DOHH2 (cell line): ENCODE results near the gene RASGRP3.

Experiments used
- H3F3A ChIP-seq: fragments of 200-600 bp; sonication (generic), shearing (Covaris generic); 2 replicates; pipeline ENCODE4 v1.6.0; 2016; ENCODE audit warnings: antibody characterized with exemption, mild to moderate bottlenecking; ENCODE audit not compliant: control insufficient read depth, insufficient read depth
- H3K27ac ChIP-seq: fragments of 200-600 bp; sonication (generic); 2 replicates; pipeline ENCODE4 v1.5.1; 2014; ENCODE audit warnings: low read depth, mild to moderate bottlenecking, low read length, moderate library complexity
- H3K27me3 ChIP-seq: fragments of 200-600 bp; sonication (generic); 2 replicates; pipeline ENCODE4 v1.6.1; 2014; ENCODE audit warnings: mild to moderate bottlenecking, low read length, mixed read lengths; ENCODE audit not compliant: control insufficient read depth
- H3K36me3 ChIP-seq: fragments of 200-600 bp; sonication (generic); 2 replicates; pipeline ENCODE4 v1.6.1; 2014; ENCODE audit warnings: mild to moderate bottlenecking, low read length, moderate library complexity, mixed read lengths; ENCODE audit not compliant: control insufficient read depth
- H3K4me1 ChIP-seq: fragments of 200-600 bp; sonication (generic); 2 replicates; pipeline ENCODE4 v1.6.1; 2014; ENCODE audit warnings: mild to moderate bottlenecking, low read length, mixed read lengths; ENCODE audit not compliant: control insufficient read depth
- H3K4me2 ChIP-seq: fragments of 200-600 bp; sonication (generic); 2 replicates; pipeline ENCODE4 v1.6.0; 2014; ENCODE audit warnings: mild to moderate bottlenecking, low read length, moderate library complexity
- H3K4me3 ChIP-seq: fragments of 200-600 bp; sonication (generic); 2 replicates; pipeline ENCODE4 v1.5.1; 2014; ENCODE audit warnings: mild to moderate bottlenecking, low read length, mixed read lengths
- H3K79me2 ChIP-seq: fragments of 200-600 bp; sonication (generic); 2 replicates; pipeline ENCODE4 v1.6.1; 2014; ENCODE audit warnings: mild to moderate bottlenecking, low read length, mixed read lengths; ENCODE audit not compliant: control insufficient read depth
- H3K9me2 ChIP-seq: fragments of 200-600 bp; sonication (generic); replicated peaks from 2 replicates; pipeline ENCODE4 v1.6.1; 2014; ENCODE audit warnings: mild to moderate bottlenecking, low read length, mixed read lengths; ENCODE audit not compliant: control insufficient read depth
- H3K9me3 ChIP-seq: fragments of 200-600 bp; sonication (generic); 2 replicates; pipeline ENCODE4 v1.6.1; 2014; ENCODE audit warnings: antibody characterized with exemption, low read length, mixed read lengths; ENCODE audit not compliant: control insufficient read depth, insufficient read depth
- H4K20me1 ChIP-seq: fragments of 200-600 bp; sonication (generic); 2 replicates; pipeline ENCODE4 v1.6.0; 2014; ENCODE audit warnings: low read depth, mild to moderate bottlenecking, antibody characterized with exemption, low read length, moderate library complexity; ENCODE audit not compliant: control insufficient read depth, insufficient read depth
- EZH2phosphoT487 ChIP-seq: fragments of 200-600 bp; sonication (generic); IDR thresholded peaks from 2 replicates; pipeline ENCODE4 v1.6.1; 2017; ENCODE audit warnings: borderline replicate concordance, mild to moderate bottlenecking, antibody characterized with exemption, low read length, moderate library complexity, mixed read lengths
- TF ChIP-seq, protein P1 (sequence below): fragments of 200-600 bp; sonication (generic); IDR thresholded peaks from one replicate; pipeline ENCODE4 v1.5.1; 2014; ENCODE audit warnings: antibody characterized with exemption, mild to moderate bottlenecking, low read depth, low read length; ENCODE audit not compliant: poor library complexity, severe bottlenecking

Gene RASGRP3

GRCh38 chr2:33535421-33535820 lies 59.0 kb downstream of the RASGRP3 start:
- no peaks in the 10 kb centered on the region for H3K9me2 ChIP-seq
- H3K4me1 ChIP-seq = peaks cover 42% of the 10 kb centered on the region
- no peak overlapping the region for H3K27ac ChIP-seq
- no peak overlapping the region for H3K4me2 ChIP-seq
- H3K4me3 ChIP-seq = no peak overlapping the region
- H3F3A ChIP-seq = peaks cover 16% of the 10 kb centered on the region
- H4K20me1 ChIP-seq = no peaks in the 10 kb centered on the region
- H3K79me2 ChIP-seq = peaks cover 26% of the 10 kb centered on the region
- no peaks in the 10 kb centered on the region for H3K9me3 ChIP-seq
- H3K36me3 ChIP-seq = peaks cover 75% of the 10 kb centered on the region
- no peak for TF ChIP-seq EZH2phosphoT487
- TF ChIP-seq, protein P1, sequence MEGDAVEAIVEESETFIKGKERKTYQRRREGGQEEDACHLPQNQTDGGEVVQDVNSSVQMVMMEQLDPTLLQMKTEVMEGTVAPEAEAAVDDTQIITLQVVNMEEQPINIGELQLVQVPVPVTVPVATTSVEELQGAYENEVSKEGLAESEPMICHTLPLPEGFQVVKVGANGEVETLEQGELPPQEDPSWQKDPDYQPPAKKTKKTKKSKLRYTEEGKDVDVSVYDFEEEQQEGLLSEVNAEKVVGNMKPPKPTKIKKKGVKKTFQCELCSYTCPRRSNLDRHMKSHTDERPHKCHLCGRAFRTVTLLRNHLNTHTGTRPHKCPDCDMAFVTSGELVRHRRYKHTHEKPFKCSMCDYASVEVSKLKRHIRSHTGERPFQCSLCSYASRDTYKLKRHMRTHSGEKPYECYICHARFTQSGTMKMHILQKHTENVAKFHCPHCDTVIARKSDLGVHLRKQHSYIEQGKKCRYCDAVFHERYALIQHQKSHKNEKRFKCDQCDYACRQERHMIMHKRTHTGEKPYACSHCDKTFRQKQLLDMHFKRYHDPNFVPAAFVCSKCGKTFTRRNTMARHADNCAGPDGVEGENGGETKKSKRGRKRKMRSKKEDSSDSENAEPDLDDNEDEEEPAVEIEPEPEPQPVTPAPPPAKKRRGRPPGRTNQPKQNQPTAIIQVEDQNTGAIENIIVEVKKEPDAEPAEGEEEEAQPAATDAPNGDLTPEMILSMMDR = no peak
- no peaks in the 10 kb centered on the region for H3K27me3 ChIP-seq

DNA sequence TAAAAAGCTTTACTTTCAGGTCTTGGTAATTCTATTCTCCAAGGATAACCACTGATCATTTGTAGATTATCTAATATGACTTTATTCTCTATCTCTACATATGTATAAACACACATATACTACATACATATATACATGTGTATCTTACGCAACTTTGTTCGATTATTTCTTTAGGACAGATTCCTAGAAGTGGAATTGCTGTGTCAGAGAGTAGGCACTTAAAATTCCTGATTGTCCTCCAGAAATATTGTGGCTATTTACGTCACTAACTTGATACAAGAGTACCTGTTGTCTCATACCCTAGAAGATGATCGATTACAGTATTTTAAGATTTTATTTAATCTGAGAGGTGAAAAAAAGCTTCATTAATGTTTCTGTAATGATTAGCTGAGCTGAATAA lies 64.8 kb downstream of the RASGRP3 start:
- Histone ChIP-seq H3K79me2 (no peaks in the 10 kb centered on the region), H3K27me3 (no peaks in the 10 kb centered on the region), H3K4me2 (no peak overlapping the region), H3K9me2 (no peaks in the 10 kb centered on the region), H3K27ac (no peak overlapping the region), H3K9me3 (no peaks in the 10 kb centered on the region), H3K36me3 (peaks cover 57% of the 10 kb centered on the region), H3K4me3 (no peak overlapping the region), H4K20me1 (no peaks in the 10 kb centered on the region), H3K4me1 (0 out of 2 replicates have a peak, but pooled peaks cover 5% of the 10 kb centered on the region), H3F3A (no peaks in the 10 kb centered on the region)
- no peak for TF ChIP-seq EZH2phosphoT487
- TF ChIP-seq, protein P1 = no peak

DNA sequence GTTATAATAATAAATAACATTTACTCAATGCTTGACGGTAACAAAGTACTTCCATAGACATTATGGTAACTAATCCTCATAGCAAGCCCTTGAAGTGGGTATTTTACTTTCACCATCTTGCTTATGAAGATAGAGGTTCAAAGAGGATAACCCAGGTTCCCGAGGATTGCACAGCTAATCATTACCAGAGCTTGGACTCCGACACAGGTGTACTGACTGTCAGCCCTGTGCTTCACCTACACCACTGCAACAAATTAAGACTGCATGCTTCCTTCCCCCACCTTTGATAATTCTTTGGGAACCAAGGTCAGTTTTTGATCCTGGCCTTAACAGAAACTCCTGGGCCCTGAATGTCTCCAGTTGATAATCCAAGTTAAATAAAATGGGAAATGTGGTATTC lies 73.8 kb downstream of the RASGRP3 start:
- Histone ChIP-seq H3K9me2 (no peaks in the 10 kb centered on the region), H3K4me1 (peaks cover 26% of the 10 kb centered on the region), H3K27ac (no peak overlapping the region), H3K9me3 (no peaks in the 10 kb centered on the region), H3K4me2 (no peak overlapping the region), H3F3A (no peaks in the 10 kb centered on the region), H4K20me1 (no peaks in the 10 kb centered on the region), H3K36me3 (peaks cover 81% of the 10 kb centered on the region), H3K79me2 (no peaks in the 10 kb centered on the region), H3K27me3 (no peaks in the 10 kb centered on the region), H3K4me3 (no peak overlapping the region)
- TF ChIP-seq, protein P1 = no peak
- TF ChIP-seq EZH2phosphoT487 = no peak
